HG02678 (cell line): ENCODE measurements around the gene SPTB.

ENCODE experiments used
- ATAC-seq: cut with Tn5 transposase; IDR thresholded peaks from one replicate; pipeline ENCODE4 v1.9.1; 2021; ENCODE audit warnings: mild to moderate bottlenecking, moderate library complexity; ENCODE audit not compliant: unreplicated experiment

SPTB gene

GRCh38 chr14:64889352-64889751, 9.6 kb upstream of the SPTB start:
- ATAC-seq = no peak

GRCh38 chr14:64885559-64885958, 5.9 kb upstream of the SPTB start:
- ATAC-seq = no peak

- peak; percentile 67 for ATAC-seq
Measured at GRCh38 chr14:64880221-64881121, 764 bp upstream of the SPTB start.

GRCh38 chr14:64878837-64879634, 671 bp downstream of the SPTB start:
- no peak for ATAC-seq

GRCh38 chr14:64877846-64878245, 1.9 kb downstream of the SPTB start:
- ATAC-seq = no peak

GRCh38 chr14:64875350-64875749, 4.4 kb downstream of the SPTB start:
- ATAC-seq = no peak

GRCh38 chr14:64873506-64874219, 6.0 kb downstream of the SPTB start:
- no peak for ATAC-seq

- ATAC-seq = no peak
Measured at GRCh38 chr14:64871344-64871743, 8.4 kb downstream of the SPTB start.

GRCh38 chr14:64870160-64870559, 9.5 kb downstream of the SPTB start:
- ATAC-seq = no peak

GRCh38 chr14:64868841-64869240, 10.9 kb downstream of the SPTB start:
- no peak for ATAC-seq

GRCh38 chr14:64868379-64868778, 11.3 kb downstream of the SPTB start:
- ATAC-seq = no peak

- ATAC-seq = no peak
Measured at GRCh38 chr14:64867182-64867581, 12.5 kb downstream of the SPTB start.

- no peak for ATAC-seq
Measured at GRCh38 chr14:64865992-64866391, 13.7 kb downstream of the SPTB start.

- no peak for ATAC-seq
Measured at GRCh38 chr14:64865109-64865508, 14.6 kb downstream of the SPTB start.

- no peak for ATAC-seq
Measured at GRCh38 chr14:64864258-64864657, 15.4 kb downstream of the SPTB start.

GRCh38 chr14:64861916-64862315, 17.8 kb downstream of the SPTB start:
- ATAC-seq = no peak

- no peak for ATAC-seq
Measured at GRCh38 chr14:64860039-64860438, 19.7 kb downstream of the SPTB start.

GRCh38 chr14:64857979-64858744, 21.5 kb downstream of the SPTB start:
- ATAC-seq = no peak

- ATAC-seq = no peak
Measured at GRCh38 chr14:64856529-64857445, 22.9 kb downstream of the SPTB start.
